GM21381 (cell line): ENCODE measurements around the gene TOMM40L.

Experiments
- ATAC-seq: cut with Tn5 transposase; IDR thresholded peaks from one replicate; pipeline ENCODE4 v1.9.1; 2021; ENCODE audit warnings: mild to moderate bottlenecking, moderate library complexity; ENCODE audit not compliant: unreplicated experiment

Gene TOMM40L

DNA sequence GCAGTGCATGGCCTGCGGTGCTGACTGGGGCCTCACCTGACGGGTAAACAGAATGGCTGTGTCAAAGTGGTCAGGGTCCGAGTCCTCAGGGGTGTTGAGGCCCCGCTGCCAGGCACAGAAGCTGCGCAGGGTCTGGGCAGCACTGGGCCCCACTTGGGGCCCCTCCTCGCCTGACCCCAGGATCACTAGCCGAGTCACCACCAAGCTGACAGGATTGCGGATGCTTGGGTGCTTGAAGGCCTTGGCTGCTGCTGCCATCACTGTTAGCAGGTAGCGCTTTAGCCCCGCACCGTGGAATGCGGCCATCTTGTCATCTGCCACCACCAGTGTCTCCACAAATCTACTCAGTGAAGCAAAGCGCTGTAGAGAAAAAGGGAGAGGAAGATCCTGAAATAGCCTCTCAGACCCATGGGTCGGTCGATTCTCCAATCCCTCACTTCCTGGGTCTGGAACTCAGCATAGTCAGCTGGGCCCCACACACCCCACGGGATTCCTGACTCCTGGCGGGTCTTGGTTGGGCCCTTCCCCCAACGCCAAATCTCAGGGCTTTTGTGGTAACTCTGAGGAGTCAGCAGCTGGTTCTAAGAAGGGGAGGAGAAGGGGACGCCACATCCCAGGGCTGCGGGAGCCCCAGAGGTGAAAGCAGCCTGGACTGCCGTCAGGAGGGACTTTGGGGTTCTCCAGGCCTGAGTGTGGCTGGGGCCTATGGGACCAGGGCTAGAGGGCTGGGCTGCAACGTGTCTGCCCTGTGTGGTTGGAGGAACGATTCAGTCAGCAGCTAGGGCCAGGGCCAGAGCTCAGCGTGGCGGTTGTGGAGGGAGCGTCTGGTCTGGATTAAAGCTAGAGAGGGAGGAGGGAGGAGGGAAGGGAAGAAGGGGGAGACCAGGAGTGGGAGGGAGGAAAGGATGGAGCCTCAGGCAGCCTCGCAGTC, 29.1 kb upstream of the TOMM40L start:
- ATAC-seq: no peak

DNA sequence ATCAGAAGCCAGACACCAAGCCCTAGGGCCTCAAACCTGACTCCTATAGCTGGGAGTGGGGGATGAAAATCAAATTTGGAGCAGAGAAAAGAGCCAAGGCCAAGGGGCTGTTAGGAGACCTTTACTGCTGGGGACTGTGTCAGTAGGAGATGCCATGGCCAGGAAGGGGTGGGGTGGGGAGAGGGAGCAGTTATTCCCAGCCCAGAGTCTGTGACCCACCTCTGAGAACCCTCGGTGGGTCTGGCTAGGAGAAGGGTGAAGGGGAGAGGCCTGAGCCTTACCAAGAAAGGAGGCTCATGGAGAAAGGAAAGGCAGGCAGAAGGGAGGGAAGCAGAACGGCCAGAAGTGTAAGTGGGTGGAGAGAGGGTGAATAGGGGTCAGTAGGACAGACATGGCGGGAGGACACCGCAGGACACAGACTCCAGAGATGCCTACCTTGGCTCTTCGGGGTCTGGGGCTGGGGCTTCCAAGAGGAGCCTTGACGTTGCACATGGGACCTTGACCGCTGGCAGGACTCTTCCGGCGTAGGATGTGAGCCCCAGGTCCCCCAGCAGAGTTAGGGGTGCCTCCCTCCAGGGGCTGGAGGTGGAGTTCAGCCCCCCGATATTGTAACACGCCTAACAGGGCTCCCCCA, 28.2 kb upstream of the TOMM40L start:
- ATAC-seq: no peak

DNA sequence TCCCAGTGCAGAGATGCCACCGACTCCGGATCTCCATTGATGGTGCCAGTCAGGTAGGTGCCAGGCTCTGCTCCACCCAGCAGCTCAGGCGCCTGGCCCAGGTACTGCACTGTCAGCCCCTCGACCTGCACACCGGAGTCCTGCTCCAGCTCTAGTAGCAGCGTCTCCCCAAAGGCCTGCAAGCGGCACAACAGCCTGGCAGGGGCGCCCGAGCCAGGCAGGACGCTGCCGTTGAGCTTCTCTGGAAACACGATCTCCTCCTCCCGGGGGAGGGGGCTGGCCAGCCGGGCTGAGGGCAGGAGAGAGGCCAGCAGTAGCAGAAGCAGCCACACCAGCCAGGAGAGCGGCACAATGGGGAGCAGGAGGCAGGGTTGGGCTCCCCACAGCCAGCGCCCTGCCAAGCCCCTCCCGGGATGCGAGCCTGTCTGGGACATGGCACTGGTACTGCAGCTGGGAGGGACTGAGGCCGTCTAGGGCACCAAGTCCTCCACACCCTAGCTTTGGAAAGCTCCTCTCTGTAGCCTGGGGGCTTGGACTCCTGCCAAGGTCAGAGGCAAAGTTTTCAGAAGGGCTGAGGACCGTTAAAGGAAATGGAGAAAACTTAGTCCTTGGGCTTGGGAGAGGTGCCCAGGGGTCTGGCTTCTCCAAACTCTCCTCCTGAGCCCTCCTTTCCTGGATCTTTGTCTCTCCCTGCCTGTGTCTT, 27.5 kb upstream of the TOMM40L start:
- ATAC-seq: no peak

DNA sequence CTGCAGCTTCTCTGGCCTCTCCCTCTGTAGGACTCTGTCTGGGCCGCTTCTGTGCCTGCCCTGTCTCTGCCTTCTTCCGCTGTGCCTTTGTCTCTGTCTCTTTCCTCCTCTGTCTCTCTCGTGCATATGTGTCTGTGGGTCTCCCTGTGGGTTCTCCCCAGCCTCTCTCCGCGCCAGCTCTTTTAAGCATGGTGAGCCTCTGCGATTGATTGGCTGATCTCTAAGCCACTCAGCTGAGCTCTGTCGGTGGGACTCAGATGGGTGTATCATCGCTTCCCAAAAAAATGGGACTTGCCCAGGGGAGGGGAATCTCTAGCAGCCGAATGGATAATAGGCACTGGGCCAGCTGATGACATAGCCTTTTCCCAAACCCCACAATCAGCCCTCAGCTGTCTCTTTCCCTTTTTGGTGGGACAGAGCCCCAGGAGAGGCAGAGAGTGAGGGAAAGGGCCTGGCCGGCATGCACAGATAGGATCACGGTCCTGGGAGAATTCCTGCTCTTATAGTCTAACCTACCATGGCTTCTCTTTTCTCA, 26.9 kb upstream of the TOMM40L start, which contains the start of gene ADAMTS4:
Gene ADAMTS4 (minus strand): TSS at position 158 of the 535 bp plus-strand sequence. CDS start 427 bp downstream, outside the sequence.
- ATAC-seq: no peak

DNA sequence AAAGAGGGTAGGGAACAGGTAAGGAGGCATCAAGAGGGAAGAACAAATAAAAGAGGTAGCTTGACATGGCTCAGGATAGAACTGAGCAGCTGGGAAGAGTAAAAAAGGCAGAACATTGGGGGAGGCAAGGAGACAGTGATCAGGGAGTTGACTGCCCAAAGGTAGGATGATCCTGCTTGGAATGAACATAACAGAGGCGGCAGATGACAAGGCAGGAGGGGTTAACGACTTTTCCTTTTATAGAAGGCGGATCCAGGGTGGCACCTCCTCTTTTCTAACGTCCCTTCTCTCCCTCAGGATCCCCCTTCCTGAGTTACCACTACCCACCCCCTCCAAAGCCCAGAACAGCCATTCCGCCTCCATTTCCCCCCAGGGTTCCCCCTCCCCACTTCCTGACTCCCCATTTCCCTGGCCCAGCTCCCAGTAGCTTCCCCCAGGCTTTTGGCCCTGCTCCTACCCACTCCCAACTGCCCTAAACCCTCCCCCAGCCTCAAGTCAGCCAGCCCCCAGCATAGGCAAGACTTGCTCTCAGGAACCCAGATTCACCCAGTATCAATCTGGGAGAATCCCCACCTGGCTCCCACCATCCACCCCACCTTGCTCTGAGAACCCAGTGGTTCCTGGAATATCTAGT, 26.2 kb upstream of the TOMM40L start:
- ATAC-seq: no peak

DNA sequence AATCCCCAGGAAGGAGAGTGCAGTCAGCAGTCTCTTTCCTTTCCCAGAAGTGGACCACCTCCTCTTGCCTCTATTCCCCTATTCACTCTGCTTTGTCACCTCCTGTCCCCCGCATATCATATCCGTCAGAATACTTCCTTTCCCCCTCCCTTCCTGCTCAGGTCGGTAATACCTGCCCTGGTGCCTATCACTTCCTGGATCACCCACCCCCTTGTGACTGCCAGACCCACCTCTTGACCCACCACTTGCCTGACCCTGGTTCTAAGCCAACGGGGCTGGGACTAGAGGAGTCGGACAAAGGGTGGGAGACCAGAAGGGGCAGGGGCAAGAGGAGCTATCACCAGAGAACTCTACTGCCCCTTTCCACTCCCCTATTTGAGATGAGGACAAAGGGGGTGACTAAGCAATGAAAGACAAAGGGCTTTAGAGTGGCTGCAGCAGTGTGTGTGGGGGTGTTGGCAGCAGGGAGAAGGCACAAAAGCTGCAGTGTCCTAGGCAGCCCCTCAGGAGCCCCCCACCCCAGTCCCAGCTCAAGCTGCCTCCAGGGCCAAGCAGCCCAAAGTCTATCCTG, 25.4 kb upstream of the TOMM40L start:
- no peak for ATAC-seq

DNA sequence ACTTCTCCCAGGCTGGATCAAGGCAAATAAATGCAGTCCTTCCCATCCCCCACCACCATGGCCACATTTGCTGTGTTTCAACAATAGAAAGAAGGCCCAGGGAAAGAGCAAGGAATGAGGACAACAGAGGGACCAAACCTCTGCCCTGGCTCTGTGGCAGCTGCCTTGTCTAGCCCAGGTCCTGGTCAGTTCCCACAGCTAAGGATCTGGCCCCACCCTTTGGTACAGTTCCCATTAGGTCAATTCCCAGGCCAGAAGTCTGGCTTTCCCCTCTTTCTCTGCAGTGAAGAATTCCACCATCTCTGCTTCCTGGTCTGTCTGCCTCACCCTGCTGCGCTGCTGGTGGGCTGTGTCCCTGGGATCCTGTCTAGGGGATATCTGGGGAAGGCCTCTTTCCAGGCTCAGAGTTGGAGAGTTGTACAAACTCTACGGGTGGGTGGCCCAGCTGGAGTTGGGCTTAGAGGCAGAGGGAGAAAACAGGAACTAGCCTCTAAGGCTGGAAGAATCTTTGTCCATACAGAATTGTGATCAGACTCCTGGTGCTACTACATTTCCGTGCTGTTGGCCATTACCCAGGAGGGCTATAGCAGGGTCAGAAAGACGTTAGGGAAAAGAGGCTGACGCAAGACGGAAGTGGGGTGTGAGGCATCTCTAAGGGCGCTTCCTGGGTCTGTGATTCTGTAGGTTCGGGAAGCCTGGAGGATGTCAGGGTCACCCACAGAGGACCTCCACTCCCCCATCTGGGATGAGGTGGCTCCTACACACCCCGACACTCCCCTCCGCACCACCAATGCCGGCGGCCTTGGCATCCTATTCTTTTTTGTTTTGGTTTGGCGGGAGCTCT, 24.6 kb upstream of the TOMM40L start:
- ATAC-seq: no peak

GRCh38 chr1:161201836-161202712, 23.8 kb upstream of the TOMM40L start, which contains the start of gene NDUFS2:
NDUFS2 (plus strand) TSS chr1:161202367; CDS start chr1:161202386, 19 bp downstream.
- peak; percentile 95 for ATAC-seq

GRCh38 chr1:161206411-161207140, 19.3 kb upstream of the TOMM40L start:
- no peak for ATAC-seq

- no peak for ATAC-seq
These were observed 18.7 kb upstream of the TOMM40L start for GRCh38 chr1:161207173-161207572.

- no peak for ATAC-seq
These were observed 16.0 kb upstream of the TOMM40L start for GRCh38 chr1:161209790-161210409.

DNA sequence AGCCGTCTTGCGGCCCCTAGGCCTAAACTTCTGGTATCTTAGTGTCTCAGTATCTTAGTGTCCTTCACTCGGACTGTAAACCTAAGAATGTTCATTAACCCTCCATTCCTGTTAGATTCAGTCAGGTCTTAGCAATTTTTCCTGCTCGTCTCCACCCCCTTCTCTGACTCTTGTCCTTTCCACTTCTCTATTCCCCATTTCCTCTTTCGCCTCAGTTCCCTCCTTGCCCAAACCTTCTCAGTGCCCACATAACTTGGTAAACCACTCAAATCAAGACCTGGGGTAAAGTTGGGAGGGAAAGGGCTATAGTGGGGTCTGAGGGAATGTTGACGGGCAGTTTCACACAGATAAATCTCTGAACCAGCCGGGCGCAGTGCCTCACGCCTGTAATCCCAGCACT, 11.5 kb upstream of the TOMM40L start:
- no peak for ATAC-seq

- no peak for ATAC-seq
These were observed 10.8 kb upstream of the TOMM40L start, which contains the start of gene FCER1G for GRCh38 chr1:161215076-161215475. FCER1G (plus strand) TSS chr1:161215295; CDS start chr1:161215322, 27 bp downstream.

DNA sequence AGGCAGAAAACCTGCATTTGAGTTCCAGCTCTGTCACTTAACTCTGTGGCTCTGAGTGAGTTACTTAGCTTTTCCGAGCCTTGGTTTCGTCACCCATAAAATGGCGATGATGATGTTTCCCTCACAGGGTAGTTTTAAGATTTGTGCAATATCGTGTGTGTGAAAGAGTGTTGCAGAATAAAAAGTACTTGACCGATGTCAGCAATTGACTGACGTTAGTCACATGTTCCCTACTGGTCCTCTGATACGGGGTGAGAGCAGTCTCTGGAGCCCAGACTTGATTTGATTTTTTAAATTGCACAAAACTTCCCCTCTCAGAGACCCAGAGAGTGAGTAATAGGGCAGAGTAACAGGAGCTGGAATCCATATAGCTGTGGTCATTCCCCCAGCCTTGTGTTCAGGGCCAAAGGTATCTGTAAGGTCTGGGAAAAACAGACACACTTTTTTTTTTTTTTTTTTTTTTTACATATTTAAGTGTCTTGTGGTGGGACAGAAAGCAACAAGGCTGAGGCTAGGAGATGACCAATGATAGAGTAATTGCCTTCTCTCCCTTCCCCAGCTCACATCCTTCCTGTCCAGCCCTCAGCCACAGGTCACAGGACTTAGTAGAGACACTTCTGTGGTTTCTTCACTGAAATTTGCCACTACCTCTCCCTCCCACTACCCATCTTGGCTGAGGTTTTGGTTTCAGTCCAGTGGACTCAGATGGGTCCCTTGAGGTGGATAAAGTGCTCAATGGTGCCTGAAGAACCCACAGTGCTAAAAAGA, 8.7 kb upstream of the TOMM40L start:
- peak; percentile 92 for ATAC-seq

DNA sequence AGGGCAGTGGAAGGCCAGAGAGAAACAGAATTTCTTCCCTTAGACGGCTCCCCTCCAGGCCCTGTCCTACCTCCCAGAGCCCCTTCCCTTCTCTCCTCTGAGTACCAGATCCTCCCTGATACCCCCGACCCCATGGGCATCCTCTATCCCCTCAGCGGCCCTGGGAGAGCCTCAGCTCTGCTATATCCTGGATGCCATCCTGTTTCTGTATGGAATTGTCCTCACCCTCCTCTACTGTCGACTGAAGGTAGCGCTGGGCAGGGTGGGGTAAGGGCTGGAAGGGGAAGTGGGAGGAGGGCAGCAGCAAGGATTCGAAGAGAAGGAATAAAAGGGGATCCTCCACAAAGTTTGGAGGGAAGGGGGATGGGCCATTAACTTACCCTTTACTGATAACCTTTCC, 8.0 kb upstream of the TOMM40L start:
- ATAC-seq: no peak

GRCh38 chr1:161218301-161219077, 7.4 kb upstream of the TOMM40L start:
- ATAC-seq: no peak
